ENCODE data around the gene CFAP73. TPM values are rescaled to one million over a fixed set of nuclear protein-coding genes. Genes with fewer than 3 reads are reported as not detected.

The CFAP73 gene
- total and polyA plus RNA-seq, 10 of the 15 experiments (the other 5 are each of a cell fraction or from before 2014, with no cell fraction given): 0.18 TPM; not detected in 9

DNA sequence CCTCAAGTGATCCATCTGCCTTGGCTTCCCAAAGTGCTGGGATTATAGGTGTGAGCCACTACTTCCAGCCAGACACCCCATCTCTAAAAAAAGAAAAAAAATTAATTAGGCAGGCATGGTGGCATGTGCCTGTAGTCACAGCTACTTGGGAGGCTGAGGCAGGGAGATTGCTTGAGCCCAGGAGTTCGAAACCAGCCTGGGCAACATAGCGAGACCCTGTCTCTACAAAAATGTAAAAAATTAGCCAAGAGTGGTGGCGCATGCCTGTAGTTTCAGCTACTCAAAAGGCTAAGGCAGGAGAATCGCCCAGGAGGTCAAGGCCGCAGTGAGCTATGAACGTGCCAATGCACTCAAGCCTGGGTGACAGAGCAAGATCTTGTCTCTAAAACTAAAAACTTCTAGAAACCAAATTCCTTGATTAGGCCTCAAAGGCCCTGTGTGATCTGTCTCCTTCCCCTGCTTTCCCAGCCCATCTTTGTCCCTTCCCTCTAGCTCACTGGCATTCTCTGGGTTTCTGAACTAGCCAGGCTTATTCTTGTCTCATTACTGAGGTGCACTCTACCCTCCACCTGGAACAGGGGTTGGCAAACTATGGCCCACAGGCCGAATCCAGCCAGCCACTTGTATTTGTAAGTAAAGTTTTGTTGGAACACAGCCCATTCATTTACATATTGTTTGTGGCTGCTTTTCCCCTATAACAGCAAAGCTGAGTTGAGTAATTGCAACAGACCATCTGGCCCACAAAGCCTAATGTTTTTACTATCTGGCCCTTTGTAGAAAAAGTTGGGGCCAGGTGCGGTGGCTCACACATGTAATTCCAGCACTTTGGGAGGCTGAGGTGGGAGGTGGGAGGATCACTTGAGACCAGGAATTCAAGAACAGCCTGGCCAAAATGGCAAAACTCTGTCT, 54.6 kb downstream of the CFAP73 start (continued):
- TF ChIP-seq GATAD2B (conservative IDR thresholded peaks at IDR 0.05; ENCODE audit: low read depth) (no peak), JUNB (IDR thresholded peaks at IDR 0.05) (0 out of 2 replicates have a peak, but pooled peaks have one; percentile 20), SRF (IDR thresholded peaks at IDR 0.05; ENCODE audit: low read depth in 2 of 2, low read length in 2 of 2) (no peak), CEBPB (IDR thresholded peaks at IDR 0.05; ENCODE audit: borderline replicate concordance in 1 of 2, low read depth in 2 of 2, low read length in 2 of 2) (no peak), ZNF24 (IDR thresholded peaks at IDR 0.05) (no peak), CREM (IDR thresholded peaks at IDR 0.05; ENCODE audit: low read depth) (no peak; the same call in 1 of the 2 replicates), ZNF217 (IDR thresholded peaks at IDR 0.05) (no peak), POU2F2 (IDR thresholded peaks at IDR 0.05; ENCODE audit: borderline replicate concordance, low read depth, low read length) (peak; percentile 92; the same call in 2 of the 3 replicates), ZSCAN29 (IDR thresholded peaks at IDR 0.05) (no peak), MYC (IDR thresholded peaks at IDR 0.05; ENCODE audit: insufficient read depth, insufficient read length, insufficient replicate concordance, low read length, severe bottlenecking) (no peak), BCL11A (IDR thresholded peaks at IDR 0.05; ENCODE audit: low read depth, low read length) (no peak), EP300 (IDR thresholded peaks at IDR 0.05; ENCODE audit: borderline replicate concordance in 1 of 2, control insufficient read depth in 1 of 2, low read depth in 2 of 2, low read length in 2 of 2) (no peak), SMAD1 (IDR thresholded peaks at IDR 0.05; ENCODE audit: low read depth, partially characterized antibody) (no peak), ASH2L (IDR thresholded peaks at IDR 0.05; ENCODE audit: borderline replicate concordance, low read depth) (no peak), YBX1 (IDR thresholded peaks at IDR 0.05) (no peak), IKZF2 (IDR thresholded peaks at IDR 0.05) (peak; percentile 48 to 52; a peak in 2 of 4 replicates), SREBF1 (IDR thresholded peaks at IDR 0.05; ENCODE audit: low read length) (no peak), RAD51 (IDR thresholded peaks at IDR 0.05) (no peak)
- TF ChIP-seq, protein P1, sequence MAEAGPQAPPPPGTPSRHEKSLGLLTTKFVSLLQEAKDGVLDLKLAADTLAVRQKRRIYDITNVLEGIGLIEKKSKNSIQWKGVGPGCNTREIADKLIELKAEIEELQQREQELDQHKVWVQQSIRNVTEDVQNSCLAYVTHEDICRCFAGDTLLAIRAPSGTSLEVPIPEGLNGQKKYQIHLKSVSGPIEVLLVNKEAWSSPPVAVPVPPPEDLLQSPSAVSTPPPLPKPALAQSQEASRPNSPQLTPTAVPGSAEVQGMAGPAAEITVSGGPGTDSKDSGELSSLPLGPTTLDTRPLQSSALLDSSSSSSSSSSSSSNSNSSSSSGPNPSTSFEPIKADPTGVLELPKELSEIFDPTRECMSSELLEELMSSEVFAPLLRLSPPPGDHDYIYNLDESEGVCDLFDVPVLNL (IDR thresholded peaks at IDR 0.05; ENCODE audit: low read depth, low read length): no peak
- TF ChIP-seq, protein P2, sequence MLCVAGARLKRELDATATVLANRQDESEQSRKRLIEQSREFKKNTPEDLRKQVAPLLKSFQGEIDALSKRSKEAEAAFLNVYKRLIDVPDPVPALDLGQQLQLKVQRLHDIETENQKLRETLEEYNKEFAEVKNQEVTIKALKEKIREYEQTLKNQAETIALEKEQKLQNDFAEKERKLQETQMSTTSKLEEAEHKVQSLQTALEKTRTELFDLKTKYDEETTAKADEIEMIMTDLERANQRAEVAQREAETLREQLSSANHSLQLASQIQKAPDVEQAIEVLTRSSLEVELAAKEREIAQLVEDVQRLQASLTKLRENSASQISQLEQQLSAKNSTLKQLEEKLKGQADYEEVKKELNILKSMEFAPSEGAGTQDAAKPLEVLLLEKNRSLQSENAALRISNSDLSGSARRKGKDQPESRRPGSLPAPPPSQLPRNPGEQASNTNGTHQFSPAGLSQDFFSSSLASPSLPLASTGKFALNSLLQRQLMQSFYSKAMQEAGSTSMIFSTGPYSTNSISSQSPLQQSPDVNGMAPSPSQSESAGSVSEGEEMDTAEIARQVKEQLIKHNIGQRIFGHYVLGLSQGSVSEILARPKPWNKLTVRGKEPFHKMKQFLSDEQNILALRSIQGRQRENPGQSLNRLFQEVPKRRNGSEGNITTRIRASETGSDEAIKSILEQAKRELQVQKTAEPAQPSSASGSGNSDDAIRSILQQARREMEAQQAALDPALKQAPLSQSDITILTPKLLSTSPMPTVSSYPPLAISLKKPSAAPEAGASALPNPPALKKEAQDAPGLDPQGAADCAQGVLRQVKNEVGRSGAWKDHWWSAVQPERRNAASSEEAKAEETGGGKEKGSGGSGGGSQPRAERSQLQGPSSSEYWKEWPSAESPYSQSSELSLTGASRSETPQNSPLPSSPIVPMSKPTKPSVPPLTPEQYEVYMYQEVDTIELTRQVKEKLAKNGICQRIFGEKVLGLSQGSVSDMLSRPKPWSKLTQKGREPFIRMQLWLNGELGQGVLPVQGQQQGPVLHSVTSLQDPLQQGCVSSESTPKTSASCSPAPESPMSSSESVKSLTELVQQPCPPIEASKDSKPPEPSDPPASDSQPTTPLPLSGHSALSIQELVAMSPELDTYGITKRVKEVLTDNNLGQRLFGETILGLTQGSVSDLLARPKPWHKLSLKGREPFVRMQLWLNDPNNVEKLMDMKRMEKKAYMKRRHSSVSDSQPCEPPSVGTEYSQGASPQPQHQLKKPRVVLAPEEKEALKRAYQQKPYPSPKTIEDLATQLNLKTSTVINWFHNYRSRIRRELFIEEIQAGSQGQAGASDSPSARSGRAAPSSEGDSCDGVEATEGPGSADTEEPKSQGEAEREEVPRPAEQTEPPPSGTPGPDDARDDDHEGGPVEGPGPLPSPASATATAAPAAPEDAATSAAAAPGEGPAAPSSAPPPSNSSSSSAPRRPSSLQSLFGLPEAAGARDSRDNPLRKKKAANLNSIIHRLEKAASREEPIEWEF (IDR thresholded peaks at IDR 0.05; ENCODE audit: insufficient replicate concordance, low read depth, low read length): no peak
- TF ChIP-seq, protein P3, sequence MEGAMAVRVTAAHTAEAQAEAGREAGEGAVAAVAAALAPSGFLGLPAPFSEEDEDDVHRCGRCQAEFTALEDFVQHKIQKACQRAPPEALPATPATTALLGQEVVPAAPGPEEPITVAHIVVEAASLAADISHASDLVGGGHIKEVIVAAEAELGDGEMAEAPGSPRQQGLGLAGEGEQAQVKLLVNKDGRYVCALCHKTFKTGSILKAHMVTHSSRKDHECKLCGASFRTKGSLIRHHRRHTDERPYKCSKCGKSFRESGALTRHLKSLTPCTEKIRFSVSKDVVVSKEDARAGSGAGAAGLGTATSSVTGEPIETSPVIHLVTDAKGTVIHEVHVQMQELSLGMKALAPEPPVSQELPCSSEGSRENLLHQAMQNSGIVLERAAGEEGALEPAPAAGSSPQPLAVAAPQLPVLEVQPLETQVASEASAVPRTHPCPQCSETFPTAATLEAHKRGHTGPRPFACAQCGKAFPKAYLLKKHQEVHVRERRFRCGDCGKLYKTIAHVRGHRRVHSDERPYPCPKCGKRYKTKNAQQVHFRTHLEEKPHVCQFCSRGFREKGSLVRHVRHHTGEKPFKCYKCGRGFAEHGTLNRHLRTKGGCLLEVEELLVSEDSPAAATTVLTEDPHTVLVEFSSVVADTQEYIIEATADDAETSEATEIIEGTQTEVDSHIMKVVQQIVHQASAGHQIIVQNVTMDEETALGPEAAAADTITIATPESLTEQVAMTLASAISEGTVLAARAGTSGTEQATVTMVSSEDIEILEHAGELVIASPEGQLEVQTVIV (IDR thresholded peaks at IDR 0.05; ENCODE audit: borderline replicate concordance, partially characterized antibody): no peak
